Stimulated activated naive B cell treated with anti-CD40 and anti-IgM and Interleukin-4, amounts not matched to agents 10 μg/mL and 1 μg/mL and 100 μg/mL, for 72 hours (primary cell): ENCODE data around the gene NCAM1.

ENCODE experiments used
- ATAC-seq, 2 donors: fragments of 150-1000 bp; cut with Tn5 transposase; replicated peaks; 2 replicates each; pipeline ENCODE4 v1.10.0; 2021; ENCODE audit warnings: moderate library complexity in 1 of 2
- DNase-seq: peaks from one replicate; pipeline ENCODE4 v3.0.0; 2021
- H3K27ac Mint-ChIP-seq: one replicate; pipeline ENCODE4 v1.8.0; 2022; ENCODE audit warnings: mild to moderate bottlenecking, mixed read lengths
- H3K27me3 Mint-ChIP-seq, 2 donors: one replicate each; pipeline ENCODE4 v1.8.0; 2022; ENCODE audit warnings: mixed read lengths in 2 of 2
- H3K36me3 Mint-ChIP-seq, 2 donors: one replicate each; pipeline ENCODE4 v1.8.0; 2022; ENCODE audit warnings: mixed read lengths in 2 of 2, mild to moderate bottlenecking in 1 of 2
- H3K4me1 Mint-ChIP-seq, 2 donors: one replicate each; pipeline ENCODE4 v1.8.0; 2022; ENCODE audit warnings: mixed read lengths in 2 of 2, mild to moderate bottlenecking in 1 of 2
- H3K4me3 Mint-ChIP-seq, 2 donors: one replicate each; pipeline ENCODE4 v1.8.0; 2022; ENCODE audit warnings: mild to moderate bottlenecking in 2 of 2, mixed read lengths in 2 of 2, moderate library complexity in 1 of 2
- H3K9me3 Mint-ChIP-seq, 2 donors: one replicate each; pipeline ENCODE4 v1.8.0; 2022; ENCODE audit warnings: mixed read lengths in 2 of 2, mild to moderate bottlenecking in 1 of 2

Gene NCAM1

DNA sequence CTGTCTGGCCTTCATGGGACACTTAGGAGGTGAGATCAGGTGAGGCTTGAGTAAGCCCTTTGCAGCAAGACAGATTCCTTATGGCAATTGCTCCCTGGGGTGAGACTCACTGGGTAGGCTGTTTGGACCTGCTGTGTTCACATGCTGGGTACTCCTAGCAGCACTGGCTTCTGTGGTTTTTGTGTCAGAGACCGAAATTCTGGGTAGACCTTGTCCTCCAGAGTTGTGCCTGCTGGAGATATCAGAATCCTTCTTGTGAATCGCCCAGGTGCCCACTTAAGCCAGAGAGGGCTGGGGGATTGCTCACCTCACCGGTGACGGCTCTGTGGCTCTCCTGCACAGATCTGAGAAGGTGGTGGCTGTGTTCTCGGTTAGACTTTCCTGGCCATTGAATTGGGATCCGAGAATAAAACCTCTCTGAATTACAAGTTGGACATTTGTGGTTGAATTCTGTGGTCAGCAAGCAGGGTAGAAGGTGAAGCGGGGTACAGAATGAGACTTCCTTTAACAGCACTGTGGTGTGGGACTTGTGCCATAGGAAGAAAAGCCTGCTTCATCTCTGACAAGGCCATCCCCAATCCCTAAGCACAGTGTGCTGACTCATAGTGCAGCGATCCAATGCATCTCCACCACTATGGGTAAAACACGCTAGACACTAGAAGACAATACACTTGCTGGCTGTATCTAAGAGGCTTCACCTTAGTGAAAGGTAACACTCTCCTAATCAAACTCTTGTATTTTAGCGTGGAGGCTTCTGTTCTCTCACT, 300.7 kb downstream of the NCAM1 start:
- Mint-ChIP-seq H3K27me3 (peaks cover 13 to 14% of the 10 kb centered on the region in 2 donors), H3K4me1 (peaks cover 4 to 20% of the 10 kb centered on the region in 2 donors), H3K9me3 (no peaks in the 10 kb centered on the region), H3K36me3 (no peaks in the 10 kb centered on the region), H3K4me3 (no peak overlapping the region), H3K27ac (peak overlapping the region; percentile 51)
- ATAC-seq (peak in 1 of 2 donors; percentile 46), DNase-seq (no peak)

- Mint-ChIP-seq H3K36me3 (no peaks in the 10 kb centered on the region), H3K27me3 (peaks cover 18% of the 10 kb centered on the region in 2 donors), H3K27ac (peak overlapping the region; percentile 1), H3K4me1 (peaks cover 4 to 20% of the 10 kb centered on the region in 2 donors), H3K9me3 (no peaks in the 10 kb centered on the region), H3K4me3 (no peak overlapping the region)
- DNase-seq (peak; percentile 21), ATAC-seq (peak; percentile 65 to 76)
Measured at GRCh38 chr11:113262594-113262993, 301.4 kb downstream of the NCAM1 start.

GRCh38 chr11:113263458-113264259, 302.4 kb downstream of the NCAM1 start:
- Mint-ChIP-seq H3K4me1 (peaks cover 4 to 20% of the 10 kb centered on the region in 2 donors), H3K27ac (no peak overlapping the region), H3K4me3 (no peak overlapping the region), H3K9me3 (no peaks in the 10 kb centered on the region), H3K36me3 (no peaks in the 10 kb centered on the region), H3K27me3 (peaks cover 18 to 19% of the 10 kb centered on the region in 2 donors)
- DNase-seq (no peak), ATAC-seq (no peak)

DNA sequence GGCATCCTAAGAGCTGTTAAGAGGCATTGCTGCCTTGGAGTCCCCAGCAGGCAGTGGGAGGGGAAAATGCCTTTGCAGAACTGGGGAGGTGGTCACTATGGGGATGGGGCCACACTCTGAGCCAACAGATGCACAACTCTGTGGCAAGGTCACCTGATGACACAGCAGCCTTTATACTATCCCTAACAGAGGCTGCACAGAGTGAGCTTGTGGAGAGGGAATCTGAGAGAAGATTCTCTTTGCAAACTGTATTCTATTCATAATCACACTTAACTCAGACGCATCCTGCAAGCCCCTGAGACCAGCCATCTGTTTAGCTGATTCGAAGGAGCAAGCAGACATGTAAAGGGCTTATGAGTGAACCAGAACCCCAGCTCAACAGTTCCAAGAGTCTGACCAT, 304.1 kb downstream of the NCAM1 start:
- Mint-ChIP-seq H3K4me3 (no peak overlapping the region), H3K36me3 (no peaks in the 10 kb centered on the region), H3K9me3 (no peaks in the 10 kb centered on the region), H3K4me1 (peaks cover 4 to 20% of the 10 kb centered on the region in 2 donors), H3K27ac (no peak overlapping the region), H3K27me3 (peaks cover 25 to 28% of the 10 kb centered on the region in 2 donors)
- DNase-seq = no peak
- ATAC-seq = no peak

- no peak for ATAC-seq
- no peaks in the 10 kb centered on the region for H3K36me3 Mint-ChIP-seq
Measured at GRCh38 chr11:113267493-113267892, 306.3 kb downstream of the NCAM1 start.

GRCh38 chr11:113269096-113269495, 307.9 kb downstream of the NCAM1 start:
- H3K27ac Mint-ChIP-seq = no peak overlapping the region
- H3K36me3 Mint-ChIP-seq = no peaks in the 10 kb centered on the region
- H3K9me3 Mint-ChIP-seq = no peaks in the 10 kb centered on the region
- no peaks in the 10 kb centered on the region for H3K4me1 Mint-ChIP-seq
- H3K27me3 Mint-ChIP-seq = peaks cover 18% of the 10 kb centered on the region in 2 donors
- no peak overlapping the region for H3K4me3 Mint-ChIP-seq
- DNase-seq = no peak
- no peak for ATAC-seq

More at GRCh38 chr11:113267493-113267892, 306.3 kb downstream of the NCAM1 start:
- Mint-ChIP-seq H3K27ac (no peak overlapping the region), H3K4me1 (peaks cover 3 to 6% of the 10 kb centered on the region in 2 donors), H3K4me3 (no peak overlapping the region), H3K9me3 (no peaks in the 10 kb centered on the region), H3K27me3 (peaks cover 21 to 24% of the 10 kb centered on the region in 2 donors)
- no peak for DNase-seq

- Mint-ChIP-seq H3K4me1 (no peaks in the 10 kb centered on the region), H3K27ac (no peak overlapping the region), H3K27me3 (peaks cover 16 to 18% of the 10 kb centered on the region in 2 donors), H3K9me3 (no peaks in the 10 kb centered on the region), H3K36me3 (no peaks in the 10 kb centered on the region), H3K4me3 (no peak overlapping the region)
- no peak for DNase-seq
- no peak for ATAC-seq
Measured at GRCh38 chr11:113269636-113270035, 308.4 kb downstream of the NCAM1 start.

- Mint-ChIP-seq H3K27ac (no peak overlapping the region), H3K27me3 (peaks cover 16 to 20% of the 10 kb centered on the region in 2 donors), H3K9me3 (no peaks in the 10 kb centered on the region), H3K36me3 (no peaks in the 10 kb centered on the region), H3K4me3 (no peak overlapping the region), H3K4me1 (no peaks in the 10 kb centered on the region)
- ATAC-seq = no peak
- no peak for DNase-seq
Measured at GRCh38 chr11:113270080-113270479, 308.9 kb downstream of the NCAM1 start.

DNA sequence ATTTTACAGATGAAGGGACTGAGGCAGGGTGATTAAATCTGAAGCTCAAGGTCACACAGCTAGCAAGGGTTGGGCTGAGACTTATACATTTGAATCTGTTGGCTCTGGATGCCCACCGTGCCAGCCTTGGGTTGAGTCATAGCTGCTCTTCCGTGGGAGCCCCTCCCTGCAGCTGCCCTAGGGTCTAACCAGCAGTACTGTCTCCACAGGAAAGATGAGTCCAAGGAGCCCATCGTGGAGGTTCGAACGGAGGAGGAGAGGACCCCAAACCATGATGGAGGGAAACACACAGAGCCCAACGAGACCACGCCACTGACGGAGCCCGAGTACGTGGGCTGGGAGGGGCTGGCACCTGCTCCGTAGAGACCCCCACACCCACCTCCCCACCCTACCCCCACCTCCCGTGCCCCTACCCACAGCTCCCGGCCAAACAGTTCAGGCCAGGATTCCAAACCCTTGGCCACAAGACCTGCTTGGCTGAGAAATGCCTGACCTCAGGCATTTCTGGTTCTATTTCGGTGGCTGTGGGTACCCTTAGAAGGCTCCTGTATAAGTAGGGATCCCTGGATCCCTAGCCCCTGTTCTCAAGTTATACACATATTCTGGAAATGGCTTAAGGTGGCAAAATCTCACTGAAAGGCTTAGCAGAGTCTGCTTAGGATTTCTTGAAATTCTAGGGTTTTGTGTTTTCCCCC, 310.5 kb downstream of the NCAM1 start:
- Mint-ChIP-seq H3K36me3 (no peaks in the 10 kb centered on the region), H3K9me3 (no peaks in the 10 kb centered on the region), H3K4me1 (no peaks in the 10 kb centered on the region), H3K4me3 (no peak overlapping the region), H3K27me3 (peaks cover 16 to 28% of the 10 kb centered on the region in 2 donors), H3K27ac (no peak overlapping the region)
- ATAC-seq = no peak
- DNase-seq = no peak

- Mint-ChIP-seq H3K36me3 (no peaks in the 10 kb centered on the region), H3K4me1 (no peaks in the 10 kb centered on the region), H3K4me3 (no peak overlapping the region), H3K27me3 (peaks cover 10 to 23% of the 10 kb centered on the region in 2 donors), H3K9me3 (no peaks in the 10 kb centered on the region), H3K27ac (no peak overlapping the region)
- DNase-seq (no peak), ATAC-seq (no peak)
Measured at GRCh38 chr11:113272281-113272680, 311.1 kb downstream of the NCAM1 start.

- peaks cover 10 to 23% of the 10 kb centered on the region in 2 donors for H3K27me3 Mint-ChIP-seq
- no peak overlapping the region for H3K4me3 Mint-ChIP-seq
- no peak overlapping the region for H3K27ac Mint-ChIP-seq
- DNase-seq = no peak
- no peaks in the 10 kb centered on the region for H3K9me3 Mint-ChIP-seq
- no peaks in the 10 kb centered on the region for H3K36me3 Mint-ChIP-seq
- H3K4me1 Mint-ChIP-seq = no peaks in the 10 kb centered on the region
- no peak for ATAC-seq
Measured at GRCh38 chr11:113272927-113273615, 311.9 kb downstream of the NCAM1 start.

- H3K27me3 Mint-ChIP-seq = peaks cover 8 to 23% of the 10 kb centered on the region in 2 donors
- H3K4me1 Mint-ChIP-seq = no peaks in the 10 kb centered on the region
- no peaks in the 10 kb centered on the region for H3K9me3 Mint-ChIP-seq
- DNase-seq = no peak
- H3K4me3 Mint-ChIP-seq = no peak overlapping the region
- peaks cover 0 to 3% of the 10 kb centered on the region in 2 donors for H3K36me3 Mint-ChIP-seq
- no peak overlapping the region for H3K27ac Mint-ChIP-seq
- ATAC-seq = no peak
Measured at GRCh38 chr11:113273720-113274119, 312.5 kb downstream of the NCAM1 start.

DNA sequence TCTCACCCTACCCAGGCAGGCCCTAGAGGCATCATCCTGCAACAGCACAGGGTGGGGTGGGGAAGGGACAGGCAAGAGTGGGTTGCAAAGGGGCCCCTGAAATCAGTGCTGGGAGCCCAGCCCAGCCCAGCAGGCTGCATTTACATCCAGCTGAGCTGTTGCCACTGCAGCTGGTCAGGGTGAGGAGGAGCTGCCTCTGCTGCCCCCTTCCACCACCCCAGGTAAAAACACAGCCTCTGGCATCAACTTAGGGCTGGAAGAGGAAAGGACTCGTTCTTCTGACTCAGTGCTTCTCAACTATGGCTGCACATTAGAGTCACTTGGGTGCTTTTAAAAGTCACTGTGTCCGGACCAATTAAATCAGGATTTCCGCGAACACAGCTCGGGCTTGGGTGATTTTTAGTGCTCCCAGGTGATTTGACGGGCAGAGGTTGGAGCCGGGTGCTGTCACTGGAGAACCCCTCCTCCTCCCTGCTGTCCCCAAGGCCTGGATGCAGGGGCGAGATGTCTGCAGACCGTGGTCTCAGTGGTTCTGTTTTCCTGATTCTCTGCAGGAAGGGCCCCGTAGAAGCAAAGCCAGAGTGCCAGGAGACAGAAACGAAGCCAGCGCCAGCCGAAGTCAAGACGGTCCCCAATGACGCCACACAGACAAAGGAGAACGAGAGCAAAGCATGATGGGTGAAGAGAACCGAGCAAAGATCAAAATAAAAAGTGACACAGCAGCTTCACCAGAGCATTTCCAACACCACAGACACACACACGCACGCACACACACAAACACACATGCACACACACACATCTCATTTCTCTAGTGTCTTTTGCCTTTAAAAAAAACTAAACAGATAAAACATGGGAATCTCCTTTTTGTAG, 313.7 kb downstream of the NCAM1 start:
- Mint-ChIP-seq H3K27ac (no peak overlapping the region), H3K9me3 (no peaks in the 10 kb centered on the region), H3K4me3 (no peak overlapping the region), H3K36me3 (peaks cover 0 to 3% of the 10 kb centered on the region in 2 donors), H3K4me1 (no peaks in the 10 kb centered on the region), H3K27me3 (peaks cover 4 to 20% of the 10 kb centered on the region in 2 donors)
- DNase-seq (no peak), ATAC-seq (no peak)
